HG02970 (cell line): Measurements from ENCODE around the gene HTR3E.
"Not testable (repeated sequence)": the region's sequence is repeated elsewhere in the genome, so short reads cannot be mapped to it uniquely, and the experiment has no call there.

Experiments used
- ATAC-seq: cut with Tn5 transposase; IDR thresholded peaks from one replicate; pipeline ENCODE4 v1.9.1; 2021; ENCODE audit warnings: mild to moderate bottlenecking, moderate library complexity, moderate number of reproducible peaks; ENCODE audit not compliant: unreplicated experiment, low FRiP score

HTR3E gene

GRCh38 chr3:184099806-184100686, 3.2 kb downstream of the HTR3E start:
- no peak for ATAC-seq

GRCh38 chr3:184110316-184110725, 13.5 kb downstream of the HTR3E start:
- no peak for ATAC-seq

GRCh38 chr3:184116017-184116416, 19.2 kb downstream of the HTR3E start:
- no peak for ATAC-seq

- ATAC-seq: no peak
Observed at GRCh38 chr3:184117636-184118035, 20.8 kb downstream of the HTR3E start.

GRCh38 chr3:184121031-184121430, 24.2 kb downstream of the HTR3E start:
- not testable (repeated sequence) for ATAC-seq

- no peak for ATAC-seq
Observed at GRCh38 chr3:184126006-184126405, 29.1 kb downstream of the HTR3E start.

- no peak for ATAC-seq
Observed at GRCh38 chr3:184129012-184129411, 32.1 kb downstream of the HTR3E start.

- ATAC-seq: no peak
Observed at GRCh38 chr3:184132945-184133344, 36.1 kb downstream of the HTR3E start.

- no peak for ATAC-seq
Observed at GRCh38 chr3:184133840-184134745, 37.2 kb downstream of the HTR3E start.

- ATAC-seq: no peak
Observed at GRCh38 chr3:184134746-184135148, 37.9 kb downstream of the HTR3E start.

- ATAC-seq: peak; percentile 85
Observed at GRCh38 chr3:184135149-184135910, 38.5 kb downstream of the HTR3E start, which contains the start of gene EIF2B5. TSS of gene EIF2B5 (plus strand) at chr3:184135358. CDS start at chr3:184135386, 28 bp downstream.

GRCh38 chr3:184135911-184136260, 39.0 kb downstream of the HTR3E start:
- no peak for ATAC-seq

- no peak for ATAC-seq
Observed at GRCh38 chr3:184140436-184140835, 43.6 kb downstream of the HTR3E start.

GRCh38 chr3:184142199-184142598, 45.3 kb downstream of the HTR3E start:
- ATAC-seq: no peak

- ATAC-seq: no peak
Observed at GRCh38 chr3:184143327-184143726, 46.5 kb downstream of the HTR3E start.

- no peak for ATAC-seq
Observed at GRCh38 chr3:184144505-184144904, 47.6 kb downstream of the HTR3E start.

- no peak for ATAC-seq
Observed at GRCh38 chr3:184145111-184145524, 48.3 kb downstream of the HTR3E start.

- no peak for ATAC-seq
Observed at GRCh38 chr3:184145751-184146270, 48.9 kb downstream of the HTR3E start.

- no peak for ATAC-seq
Observed at GRCh38 chr3:184148076-184148475, 51.2 kb downstream of the HTR3E start.

GRCh38 chr3:184149123-184149522, 52.3 kb downstream of the HTR3E start:
- no peak for ATAC-seq
